Liver (tissue), 3 donors: ENCODE results near the gene TBCD.

ENCODE experiments used
- EGR1 ChIP-seq, 2 donors: IDR thresholded peaks; 2 replicates each; pipeline ENCODE4 v1.6.1; 2016 to 2018; ENCODE audit warnings: antibody characterized with exemption in 2 of 2, low read depth in 2 of 2
- GABPA ChIP-seq, 2 donors: IDR thresholded peaks in 1 of 2; conservative IDR thresholded peaks in 1 of 2; 2 replicates each; pipeline ENCODE4 v1.6.1; 2016; ENCODE audit warnings: antibody characterized with exemption in 2 of 2, mild to moderate bottlenecking in 1 of 2, moderate library complexity in 1 of 2
- HNF4A ChIP-seq, 2 donors: conservative IDR thresholded peaks; 2 replicates each; pipeline ENCODE4 v1.6.1; 2016; ENCODE audit warnings: antibody characterized with exemption in 2 of 2, mild to moderate bottlenecking in 2 of 2
- MAX ChIP-seq: IDR thresholded peaks from 2 replicates; pipeline ENCODE4 v1.6.1; 2016; ENCODE audit warnings: antibody characterized with exemption
- REST ChIP-seq: IDR thresholded peaks from 2 replicates; pipeline ENCODE4 v1.6.1; 2016; ENCODE audit warnings: antibody characterized with exemption, mild to moderate bottlenecking
- SP1 ChIP-seq: IDR thresholded peaks from 2 replicates; pipeline ENCODE4 v1.6.1; 2018; ENCODE audit warnings: antibody characterized with exemption, mild to moderate bottlenecking
- TAF1 ChIP-seq: conservative IDR thresholded peaks from 2 replicates; pipeline ENCODE4 v1.6.1; 2016; ENCODE audit warnings: antibody characterized with exemption, mild to moderate bottlenecking
- TF ChIP-seq, protein P1 (sequence below): fragments of 150-350 bp; IDR thresholded peaks from 2 replicates; pipeline ENCODE4 v1.5.1; 2017; ENCODE audit warnings: improper control_type of control experiment, low read depth, low read length; ENCODE audit not compliant: missing input control
- TF ChIP-seq, protein P2 (sequence below): IDR thresholded peaks from 2 replicates; pipeline ENCODE4 v1.6.1; 2016; ENCODE audit warnings: antibody characterized with exemption
- donor health status: healthy.
- donor health status: healthy.

GRCh38 chr17:82788206-82789001 lies 36.5 kb downstream of the TBCD start:
- TF ChIP-seq, protein P1, sequence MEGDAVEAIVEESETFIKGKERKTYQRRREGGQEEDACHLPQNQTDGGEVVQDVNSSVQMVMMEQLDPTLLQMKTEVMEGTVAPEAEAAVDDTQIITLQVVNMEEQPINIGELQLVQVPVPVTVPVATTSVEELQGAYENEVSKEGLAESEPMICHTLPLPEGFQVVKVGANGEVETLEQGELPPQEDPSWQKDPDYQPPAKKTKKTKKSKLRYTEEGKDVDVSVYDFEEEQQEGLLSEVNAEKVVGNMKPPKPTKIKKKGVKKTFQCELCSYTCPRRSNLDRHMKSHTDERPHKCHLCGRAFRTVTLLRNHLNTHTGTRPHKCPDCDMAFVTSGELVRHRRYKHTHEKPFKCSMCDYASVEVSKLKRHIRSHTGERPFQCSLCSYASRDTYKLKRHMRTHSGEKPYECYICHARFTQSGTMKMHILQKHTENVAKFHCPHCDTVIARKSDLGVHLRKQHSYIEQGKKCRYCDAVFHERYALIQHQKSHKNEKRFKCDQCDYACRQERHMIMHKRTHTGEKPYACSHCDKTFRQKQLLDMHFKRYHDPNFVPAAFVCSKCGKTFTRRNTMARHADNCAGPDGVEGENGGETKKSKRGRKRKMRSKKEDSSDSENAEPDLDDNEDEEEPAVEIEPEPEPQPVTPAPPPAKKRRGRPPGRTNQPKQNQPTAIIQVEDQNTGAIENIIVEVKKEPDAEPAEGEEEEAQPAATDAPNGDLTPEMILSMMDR: no peak
- TF ChIP-seq GABPA (IDR thresholded peaks at IDR 0.05 in 1 of 2, conservative IDR thresholded peaks at IDR 0.05 in 1 of 2): no peak
- TF ChIP-seq MAX: no peak
- no peak for TF ChIP-seq TAF1
- TF ChIP-seq HNF4A (conservative IDR thresholded peaks at IDR 0.05): no peak
- TF ChIP-seq EGR1 (IDR thresholded peaks at IDR 0.05; ENCODE audit: low read depth in 2 of 2): no peak
- TF ChIP-seq, protein P2, sequence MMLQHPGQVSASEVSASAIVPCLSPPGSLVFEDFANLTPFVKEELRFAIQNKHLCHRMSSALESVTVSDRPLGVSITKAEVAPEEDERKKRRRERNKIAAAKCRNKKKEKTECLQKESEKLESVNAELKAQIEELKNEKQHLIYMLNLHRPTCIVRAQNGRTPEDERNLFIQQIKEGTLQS: no peak
- TF ChIP-seq REST: no peak
- no peak for TF ChIP-seq SP1
